CD14-positive monocyte (primary cell): Measurements from ENCODE around the gene ALG1. TPM values are rescaled to one million over a fixed set of nuclear protein-coding genes. Genes with fewer than 3 reads are reported as not detected.
A peak's percentile ranks its signal among the peaks of the same experiment; 100 is the strongest.
"Not testable (repeated sequence)": the region's sequence is repeated elsewhere in the genome, so short reads cannot be mapped to it uniquely, and the experiment has no call there.

Experiments
- DNase-seq, 3 donors: peaks; one replicate each; pipeline ENCODE4 v3.0.0-alpha.2; 2011 to 2022
- H2AFZ ChIP-seq: 2 replicates; pipeline ENCODE4 v1.6.0; 2012; ENCODE audit warnings: mild to moderate bottlenecking, low read depth, low read length, inconsistent platforms; ENCODE audit not compliant: insufficient read depth, poor library complexity, severe bottlenecking
- H3K27ac ChIP-seq, 2 donors: 1 replicate in 1 of 2; 2 replicates in 1 of 2; pipeline ENCODE4 v1.5.1; 2012 to 2013; ENCODE audit warnings: low read length in 2 of 2, control low read depth in 1 of 2, inconsistent platforms in 1 of 2, low read depth in 1 of 2, mild to moderate bottlenecking in 1 of 2
- H3K27me3 ChIP-seq, 2 donors: one replicate each; pipeline versions ENCODE4 v1.6.0 to v1.6.1; 2011 to 2013; ENCODE audit warnings: low read length in 2 of 2; ENCODE audit not compliant: control insufficient read depth in 2 of 2, insufficient read depth in 2 of 2
- H3K36me3 ChIP-seq, 2 donors: replicated peaks in 1 of 2; 1 replicate in 1 of 2; 2 replicates in 1 of 2; pipeline versions ENCODE4 v1.5.1 to v1.6.1; 2012 to 2013; ENCODE audit warnings: low read length in 2 of 2, control low read depth in 1 of 2, inconsistent platforms in 1 of 2, mild to moderate bottlenecking in 1 of 2; ENCODE audit not compliant: insufficient read depth in 2 of 2, control insufficient read depth in 1 of 2
- H3K4me1 ChIP-seq, 2 donors: 1 replicate in 1 of 2; 2 replicates in 1 of 2; pipeline versions ENCODE4 v1.5.1 to v1.6.1; 2012 to 2013; ENCODE audit warnings: low read length in 2 of 2, control low read depth in 1 of 2, inconsistent platforms in 1 of 2, mild to moderate bottlenecking in 1 of 2, moderate library complexity in 1 of 2; ENCODE audit not compliant: insufficient read depth in 2 of 2, control insufficient read depth in 1 of 2
- H3K4me2 ChIP-seq: replicated peaks from 2 replicates; pipeline ENCODE3; 2012; ENCODE audit warnings: low read length, moderate library complexity, mild to moderate bottlenecking; ENCODE audit not compliant: poor library complexity, severe bottlenecking; ENCODE audit errors: extremely low read depth
- H3K4me3 ChIP-seq, 3 experiments: fragments of 200-600 bp in 1 of 3; sonication (generic) in 1 of 3; replicated peaks in 1 of 3; 1 replicate in 2 of 3; 2 replicates in 1 of 3; pipeline ENCODE4 v1.5.1; 2011 to 2013; ENCODE audit warnings: low read length in 3 of 3, mild to moderate bottlenecking in 3 of 3, control low read depth in 2 of 3, low read depth in 2 of 3, inconsistent platforms in 1 of 3, moderate library complexity in 1 of 3
- H3K79me2 ChIP-seq: 2 replicates; pipeline ENCODE4 v1.6.0; 2012; ENCODE audit warnings: mild to moderate bottlenecking, control low read depth, inconsistent platforms, low read length, moderate library complexity; ENCODE audit not compliant: insufficient read depth
- H3K9ac ChIP-seq: 2 replicates; pipeline ENCODE4 v1.6.0; 2017; ENCODE audit warnings: low read length, mild to moderate bottlenecking; ENCODE audit not compliant: insufficient read depth, poor library complexity, severe bottlenecking
- H3K9me3 ChIP-seq, 2 donors: replicated peaks in 1 of 2; 1 replicate in 1 of 2; 2 replicates in 1 of 2; pipeline versions ENCODE4 v1.5.1 to v1.6.1; 2012 to 2013; ENCODE audit warnings: low read length in 2 of 2, control low read depth in 1 of 2; ENCODE audit not compliant: control insufficient read depth in 1 of 2, insufficient read depth in 1 of 2
- H4K20me1 ChIP-seq: 2 replicates; pipeline ENCODE4 v1.6.0; 2012; ENCODE audit warnings: mild to moderate bottlenecking, low read length, control low read depth, moderate library complexity; ENCODE audit not compliant: insufficient read depth
- H3K27ac Mint-ChIP-seq, 7 donors: one replicate each; pipeline ENCODE4 v1.8.0; 2020; ENCODE audit warnings: mild to moderate bottlenecking in 7 of 7, mixed read lengths in 7 of 7, moderate library complexity in 6 of 7, inconsistent platforms in 2 of 7
- H3K27me3 Mint-ChIP-seq, 3 donors: one replicate each; pipeline ENCODE4 v1.8.0; 2021 to 2022; ENCODE audit warnings: low read depth in 3 of 3, mild to moderate bottlenecking in 3 of 3, mixed read lengths in 3 of 3, moderate library complexity in 3 of 3, inconsistent platforms in 1 of 3
- H3K36me3 Mint-ChIP-seq, 2 donors: one replicate each; pipeline ENCODE4 v1.8.0; 2020; ENCODE audit warnings: mixed read lengths in 2 of 2, inconsistent platforms in 1 of 2, mild to moderate bottlenecking in 1 of 2
- H3K4me1 Mint-ChIP-seq: one replicate; pipeline ENCODE4 v1.8.0; 2020; ENCODE audit warnings: mild to moderate bottlenecking, mixed read lengths
- H3K4me3 Mint-ChIP-seq, 2 donors: one replicate each; pipeline ENCODE4 v1.8.0; 2020; ENCODE audit warnings: mild to moderate bottlenecking in 2 of 2, mixed read lengths in 2 of 2, moderate library complexity in 1 of 2
- H3K9me3 Mint-ChIP-seq, 7 donors: one replicate each; pipeline ENCODE4 v1.8.0; 2020 to 2022; ENCODE audit warnings: mixed read lengths in 7 of 7, mild to moderate bottlenecking in 6 of 7, moderate library complexity in 6 of 7, inconsistent platforms in 2 of 7
- WGBS: methylation state at CpG from one replicate; pipeline ENCODE4 v1.1.5; 2013; ENCODE audit warnings: missing lambda C conversion rate; ENCODE audit not compliant: insufficient coverage; 5-methylcytosine and 5-hydroxymethylcytosine counted together
- intact Hi-C, 2 donors: fragments of 100-400 bp; cut with micrococcal nuclease; formaldehyde crosslinking; loops; one replicate each; pipeline versions ENCODE4 v1.15.0 to v1.15.1; 2023
- polyA plus RNA-seq, 3 donors: library from polyadenylated mRNA; depleted of rRNA in 1 of 3; unstranded in 2 of 3; stranded (reverse) in 1 of 3; fragments of 300-500 nt in 2 of 3; fragments of >200 nt in 1 of 3; fragmentation: Illumina TruSeq in 2 of 3; gene quantifications; 1 replicate in 2 of 3; 2 replicates in 1 of 3; pipeline ENCODE4 v1.2.3, GENCODE V29; 2012 to 2021

The ALG1 gene
- polyA plus RNA-seq, 3 donors, result 9.3 to 31.0 (median 25.2) TPM

DNA sequence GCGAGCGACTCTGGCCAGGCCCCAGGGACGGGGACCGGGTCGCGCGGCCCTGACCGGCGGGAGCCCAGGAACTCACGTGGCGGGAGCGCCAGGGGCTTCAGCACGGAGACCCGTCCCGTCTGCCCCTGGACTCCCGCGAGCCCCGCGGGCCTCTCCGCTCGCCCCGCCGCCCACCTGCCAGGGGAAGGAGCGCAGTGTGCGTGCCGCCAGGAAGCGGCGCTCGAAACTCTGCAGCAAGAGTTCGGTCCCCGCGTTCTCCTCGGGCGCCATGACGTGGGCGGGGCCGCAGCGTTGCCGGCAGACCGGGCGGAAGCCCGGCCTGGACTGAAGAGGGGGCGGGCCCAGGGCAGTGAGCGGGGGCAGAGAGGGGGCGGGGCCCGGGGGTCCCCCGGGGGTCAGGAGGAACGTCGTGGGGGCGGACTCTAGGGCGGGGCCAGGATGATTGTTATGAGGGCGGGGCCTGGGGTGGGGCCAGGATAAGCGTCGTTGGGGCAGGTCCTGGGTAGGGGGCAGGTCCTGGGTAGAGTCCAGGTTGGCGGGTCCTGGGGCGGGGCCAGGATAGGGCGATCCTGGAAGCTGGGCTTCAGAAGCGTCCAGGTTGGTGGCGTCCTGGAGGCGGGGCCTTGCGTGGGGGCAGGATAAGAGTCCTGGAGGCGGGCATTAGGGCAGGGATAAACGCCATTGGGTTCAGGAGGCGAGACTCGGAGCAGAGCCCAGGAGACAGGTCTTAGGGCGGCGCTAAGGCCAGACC, 26.0 kb downstream of the ALG1 start, which contains the start of gene EEF2KMT:
EEF2KMT (minus strand) TSS at position 326 of the 751 bp plus-strand sequence; CDS start at position 270, 56 bp downstream.
- H2AFZ ChIP-seq, result peak within 1 kb of the TSS; percentile 92
- not testable (repeated sequence) for H4K20me1 ChIP-seq, H3K9me3 Mint-ChIP-seq, H3K9me3 ChIP-seq, H3K79me2 ChIP-seq, H3K36me3 Mint-ChIP-seq, H3K36me3 ChIP-seq, H3K4me1 Mint-ChIP-seq, H3K27me3 ChIP-seq
- intact Hi-C loops, result loop anchor here in 1 of 2 donors (5.0 kb wide), 2 partner anchors 140 to 250 kb away; partner anchors contain the start of genes GLYR1, SEC14L5 and UBN1
- peak within 1 kb of the TSS; percentile 64 to 75 for H3K27ac ChIP-seq
- peak within 1 kb of the TSS; percentile 60 for H3K4me2 ChIP-seq
- peak within 1 kb of the TSS; percentile 89 to 90 for H3K4me3 Mint-ChIP-seq
- DNase-seq, result peak; percentile 97 to 98 (median 98)
- peak within 1 kb of the TSS; percentile 70 for H3K9ac ChIP-seq
- peak within 1 kb of the TSS; percentile 57 to 84 (median 76) for H3K4me3 ChIP-seq
- H3K4me1 ChIP-seq, result peaks cover 10 to 12% of the 10 kb centered on the region in 2 donors
- WGBS, result under 1% methylated on average over 64 of the region's 67 CpGs
- H3K27ac Mint-ChIP-seq, result peak within 1 kb of the TSS; percentile 92 to 97 (median 95)
- H3K27me3 Mint-ChIP-seq, result peaks cover 25 to 31% (median 28%) of the 10 kb centered on the region in 3 donors

DNA sequence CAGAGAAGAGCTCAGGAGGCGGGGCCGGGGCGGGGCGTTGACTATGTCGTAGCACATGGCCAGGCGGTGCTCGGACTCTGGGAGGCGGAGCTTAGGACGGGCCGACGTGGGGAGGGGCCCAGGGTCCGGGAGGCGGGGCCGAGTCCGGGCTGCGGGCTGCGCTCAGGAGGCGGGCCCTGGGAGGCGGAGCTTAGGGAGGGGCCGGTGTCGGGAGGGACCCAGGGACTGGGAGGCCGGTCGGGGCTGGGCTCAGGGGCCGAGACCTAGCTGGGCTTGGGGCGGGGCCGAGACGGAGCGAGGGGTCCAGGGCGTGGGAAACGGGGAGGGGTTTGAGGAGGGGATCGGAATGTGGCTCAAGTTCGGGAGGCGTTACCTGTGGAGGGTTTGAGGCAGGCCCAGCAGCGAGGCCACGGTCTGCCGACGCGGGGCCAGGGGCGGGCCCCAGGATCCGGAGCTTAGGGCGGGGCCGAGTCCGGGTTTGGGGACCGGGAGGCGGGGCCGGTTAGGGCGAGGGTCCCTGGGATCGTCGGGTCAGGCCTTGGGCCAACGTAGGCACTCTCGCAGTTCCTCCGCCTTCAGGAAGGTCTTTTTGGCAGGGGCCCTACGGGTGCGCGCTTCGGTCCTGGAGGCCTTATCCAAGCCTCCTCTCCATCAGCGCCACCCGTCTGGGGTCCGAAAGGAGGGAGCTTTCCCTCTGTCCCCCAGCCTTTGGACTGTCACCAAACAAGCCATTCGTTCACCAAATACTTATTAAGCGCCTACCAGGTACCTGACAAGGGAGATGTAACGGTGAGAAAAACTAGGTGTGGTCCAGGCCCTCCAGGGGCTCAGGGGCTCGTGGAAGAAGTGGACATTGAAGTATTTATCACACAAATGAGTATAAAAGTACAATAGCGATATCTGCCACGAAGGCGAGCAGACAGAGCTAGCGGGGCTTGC, 26.8 kb downstream of the ALG1 start:
- not testable (repeated sequence) for H3K36me3 ChIP-seq, H3K9me3 Mint-ChIP-seq, H3K36me3 Mint-ChIP-seq, H3K79me2 ChIP-seq, H3K4me1 Mint-ChIP-seq, H3K27me3 ChIP-seq, H4K20me1 ChIP-seq, H3K9me3 ChIP-seq
- H3K27ac ChIP-seq, result peak overlapping the region; percentile 64 to 75
- peak overlapping the region; percentile 57 to 84 (median 76) for H3K4me3 ChIP-seq
- peak overlapping the region; percentile 92 for H2AFZ ChIP-seq
- peaks cover 26 to 36% (median 27%) of the 10 kb centered on the region in 3 donors for H3K27me3 Mint-ChIP-seq
- peak in 2 of 3 donors; percentile 11 to 33 for DNase-seq
- peak overlapping the region; percentile 31 for H3K4me2 ChIP-seq
- peak overlapping the region; percentile 89 to 90 for H3K4me3 Mint-ChIP-seq
- H3K27ac Mint-ChIP-seq, result peak overlapping the region; percentile 92 to 97 (median 95)
- peak overlapping the region; percentile 70 for H3K9ac ChIP-seq
- peaks cover 10 to 12% of the 10 kb centered on the region in 2 donors for H3K4me1 ChIP-seq
- intact Hi-C loops, result loop anchor here in 1 of 2 donors (5.0 kb wide), 2 partner anchors 141 to 251 kb away; partner anchors contain the start of genes GLYR1, SEC14L5 and UBN1
- WGBS, result under 1% methylated on average over 27 of the region's 67 CpGs

DNA sequence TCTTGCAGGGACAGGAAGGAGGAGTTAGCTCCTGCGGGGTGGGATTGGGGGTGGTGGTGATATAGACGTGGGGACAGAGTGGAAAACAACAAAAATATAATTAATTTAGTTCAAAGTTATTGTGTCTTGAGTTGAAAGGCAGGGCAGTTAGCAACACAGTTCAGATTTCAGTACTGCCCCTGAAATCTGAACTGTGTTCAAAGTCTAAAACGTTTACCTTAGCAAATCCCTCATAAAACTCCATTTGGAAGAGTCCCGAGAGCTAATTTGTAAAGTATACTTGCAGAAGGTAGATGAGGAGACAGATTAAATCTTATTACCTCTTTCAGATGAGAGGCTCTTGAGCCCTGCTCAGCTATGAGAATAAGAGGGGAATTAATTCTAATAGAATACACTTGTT, 27.5 kb downstream of the ALG1 start:
- H3K9me3 ChIP-seq, H3K79me2 ChIP-seq, H4K20me1 ChIP-seq, H3K9ac ChIP-seq, H3K27me3 ChIP-seq, DNase-seq, H3K9me3 Mint-ChIP-seq, H3K4me3 ChIP-seq, H3K36me3 ChIP-seq, H2AFZ ChIP-seq, H3K4me1 Mint-ChIP-seq, H3K36me3 Mint-ChIP-seq, H3K4me2 ChIP-seq, H3K27ac ChIP-seq: not testable (repeated sequence)
- peaks cover 28 to 36% (median 28%) of the 10 kb centered on the region in 3 donors for H3K27me3 Mint-ChIP-seq
- peak overlapping the region; percentile 80 to 84 for H3K4me3 Mint-ChIP-seq
- WGBS, result no CpG with 5 or more reads among the region's 4 CpGs
- H3K4me1 ChIP-seq, result peaks cover 10 to 12% of the 10 kb centered on the region in 2 donors
- intact Hi-C loops, result loop anchor here in 1 of 2 donors (5.0 kb wide), 2 partner anchors 142 to 252 kb away; partner anchors contain the start of genes GLYR1, SEC14L5 and UBN1
- H3K27ac Mint-ChIP-seq, result peak overlapping the region in 1 of 7 donors; percentile 92
